T-helper 9 cell (primary cell): ENCODE data around the gene SMIM14.
"Not testable (repeated sequence)": the region's sequence is repeated elsewhere in the genome, so short reads cannot be mapped to it uniquely, and the experiment has no call there.

Experiments used
- DNase-seq: peaks from one replicate; pipeline ENCODE4 v3.0.0-alpha.2; 2020

SMIM14 gene

GRCh38 chr4:39642885-39643552 is 4.4 kb upstream of the SMIM14 start:
- DNase-seq, result no peak

- no peak for DNase-seq
These were observed 2.8 kb upstream of the SMIM14 start for GRCh38 chr4:39641451-39641850.

- DNase-seq, result no peak
These were observed 895 bp downstream of the SMIM14 start for GRCh38 chr4:39637586-39638353.

- DNase-seq, result no peak
These were observed 1.5 kb downstream of the SMIM14 start for GRCh38 chr4:39637221-39637585.

- no peak for DNase-seq
These were observed 2.0 kb downstream of the SMIM14 start for GRCh38 chr4:39636531-39637184.

GRCh38 chr4:39635023-39635422 is 3.6 kb downstream of the SMIM14 start:
- DNase-seq, result no peak

GRCh38 chr4:39631700-39632079 is 7.0 kb downstream of the SMIM14 start:
- no peak for DNase-seq

- no peak for DNase-seq
These were observed 11.3 kb downstream of the SMIM14 start for GRCh38 chr4:39627413-39627812.

GRCh38 chr4:39626913-39627312 is 11.8 kb downstream of the SMIM14 start:
- DNase-seq, result no peak

GRCh38 chr4:39626261-39626660 is 12.4 kb downstream of the SMIM14 start:
- no peak for DNase-seq

- no peak for DNase-seq
These were observed 17.1 kb downstream of the SMIM14 start for GRCh38 chr4:39621582-39621981.

- DNase-seq, result no peak
These were observed 17.9 kb downstream of the SMIM14 start for GRCh38 chr4:39620551-39621313.

GRCh38 chr4:39617534-39617933 is 21.1 kb downstream of the SMIM14 start:
- no peak for DNase-seq

- DNase-seq, result no peak
These were observed 22.0 kb downstream of the SMIM14 start for GRCh38 chr4:39616651-39617050.

GRCh38 chr4:39616112-39616511 is 22.6 kb downstream of the SMIM14 start:
- not testable (repeated sequence) for DNase-seq

GRCh38 chr4:39614487-39615162 is 24.0 kb downstream of the SMIM14 start:
- no peak for DNase-seq

GRCh38 chr4:39613093-39613656 is 25.5 kb downstream of the SMIM14 start:
- DNase-seq, result no peak

GRCh38 chr4:39609454-39609931 is 29.2 kb downstream of the SMIM14 start:
- DNase-seq, result no peak

GRCh38 chr4:39608451-39608850 is 30.2 kb downstream of the SMIM14 start:
- DNase-seq, result no peak

GRCh38 chr4:39606747-39607146 is 31.9 kb downstream of the SMIM14 start:
- no peak for DNase-seq

GRCh38 chr4:39597695-39598381 is 40.8 kb downstream of the SMIM14 start:
- DNase-seq, result no peak

GRCh38 chr4:39596971-39597370 is 41.7 kb downstream of the SMIM14 start:
- DNase-seq, result no peak
